ENCODE data around the gene ACO2.

Gene ACO2

DNA sequence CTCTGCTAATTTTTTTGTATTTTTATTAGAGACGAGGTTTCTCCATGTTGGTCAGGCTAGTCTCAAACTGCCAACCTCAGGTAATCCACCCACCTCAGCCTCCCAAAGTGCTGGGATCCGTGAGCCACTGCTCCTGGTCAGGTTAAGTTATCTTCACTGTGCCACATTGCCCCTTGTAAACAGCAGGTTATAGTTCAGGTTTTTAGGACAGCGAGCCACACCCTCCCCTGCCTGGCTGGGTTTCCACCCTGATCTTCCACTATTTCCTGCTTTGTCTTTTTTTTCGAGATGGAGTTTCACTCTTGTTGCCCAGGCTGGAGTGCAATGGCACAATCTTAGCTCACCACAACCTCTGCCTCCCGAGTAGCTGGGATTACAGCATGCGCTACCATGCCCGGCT is 16.1 kb downstream of the ACO2 start:
- Mint-ChIP-seq H3K36me3 (ENCODE audit: low read depth) (no peaks in the 10 kb centered on the region), H3K27ac (no peak overlapping the region), H3K4me1 (peaks cover 57% of the 10 kb centered on the region), H3K9me3 (no peaks in the 10 kb centered on the region), H3K27me3 (ENCODE audit: low read depth) (no peaks in the 10 kb centered on the region), H3K4me3 (no peak overlapping the region)
- TF ChIP-seq CTCF (IDR thresholded peaks at IDR 0.05; ENCODE audit: unreplicated experiment in 3 of 3) = no peak

- Mint-ChIP-seq H3K4me1 (peaks cover 53% of the 10 kb centered on the region), H3K9me3 (no peaks in the 10 kb centered on the region), H3K27ac (peak overlapping the region in 2 of 3 experiments; percentile 11 to 12), H3K27me3 (ENCODE audit: low read depth) (no peaks in the 10 kb centered on the region), H3K4me3 (no peak overlapping the region), H3K36me3 (ENCODE audit: low read depth) (no peaks in the 10 kb centered on the region)
- no peak for TF ChIP-seq CTCF (IDR thresholded peaks at IDR 0.05; ENCODE audit: unreplicated experiment in 3 of 3)
Observed at GRCh38 chr22:41487037-41487935, 18.4 kb downstream of the ACO2 start.

- no peaks in the 10 kb centered on the region for H3K36me3 Mint-ChIP-seq (ENCODE audit: low read depth)
- H3K27me3 Mint-ChIP-seq (ENCODE audit: low read depth) = no peaks in the 10 kb centered on the region
- no peak overlapping the region for H3K4me3 Mint-ChIP-seq
- H3K4me1 Mint-ChIP-seq = peaks cover 46% of the 10 kb centered on the region
- H3K27ac Mint-ChIP-seq = peak overlapping the region in 1 of 3 experiments; percentile 12
- no peak for TF ChIP-seq CTCF (IDR thresholded peaks at IDR 0.05; ENCODE audit: unreplicated experiment in 3 of 3)
- H3K9me3 Mint-ChIP-seq = no peaks in the 10 kb centered on the region
Observed at GRCh38 chr22:41488076-41488475, 19.2 kb downstream of the ACO2 start.

GRCh38 chr22:41488596-41489385 is 19.9 kb downstream of the ACO2 start:
- Mint-ChIP-seq H3K27me3 (ENCODE audit: low read depth) (no peaks in the 10 kb centered on the region), H3K9me3 (no peaks in the 10 kb centered on the region), H3K36me3 (ENCODE audit: low read depth) (no peaks in the 10 kb centered on the region), H3K27ac (peak overlapping the region in 1 of 3 experiments; percentile 28), H3K4me3 (no peak overlapping the region), H3K4me1 (peaks cover 43% of the 10 kb centered on the region)
- no peak for TF ChIP-seq CTCF (IDR thresholded peaks at IDR 0.05; ENCODE audit: unreplicated experiment in 3 of 3)

- TF ChIP-seq CTCF (IDR thresholded peaks at IDR 0.05; ENCODE audit: unreplicated experiment in 3 of 3) = no peak
- Mint-ChIP-seq H3K9me3 (no peaks in the 10 kb centered on the region), H3K4me3 (peak overlapping the region in 1 of 3 experiments; percentile 18), H3K27me3 (ENCODE audit: low read depth) (no peaks in the 10 kb centered on the region), H3K27ac (peak overlapping the region; percentile 54 to 80 (median 78)), H3K4me1 (peaks cover 41% of the 10 kb centered on the region), H3K36me3 (ENCODE audit: low read depth) (no peaks in the 10 kb centered on the region)
Observed at GRCh38 chr22:41491374-41492100, 22.6 kb downstream of the ACO2 start.

Measured in nephron (organoid).